B cell (primary cell): ENCODE measurements around the gene ADGRB2. TPM values are rescaled to one million over a fixed set of nuclear protein-coding genes. Genes with fewer than 3 reads are reported as not detected.

Experiments
- ATAC-seq: fragments of 200-7000 bp; cut with Tn5 transposase; one replicate; pipeline ENCODE4 v1.10.0; 2021; ENCODE audit warnings: low read depth, mild to moderate bottlenecking, moderate number of reproducible peaks, moderate library complexity
- CTCF ChIA-PET: fragments of 350-600 bp; sonication (Branson Sonifier 250); formaldehyde crosslinking; loops from one replicate; lab custom pipeline; 2021; ENCODE audit warnings: antibody characterized with exemption, inconsistent platforms; lab: Charles Lee
- POLR2A ChIA-PET: fragments of 350-600 bp; sonication (Branson Sonifier 250); formaldehyde crosslinking; loops from one replicate; lab custom pipeline; 2021; ENCODE audit warnings: antibody characterized with exemption; lab: Charles Lee
- DNase-seq: peaks from one replicate; pipeline ENCODE4 v3.0.0; 2013
- H2AFZ ChIP-seq: 2 replicates; pipeline ENCODE4 v1.6.1; 2012; ENCODE audit warnings: mild to moderate bottlenecking, low read depth, low read length; ENCODE audit not compliant: insufficient read depth, poor library complexity, severe bottlenecking
- H3K27ac ChIP-seq, 2 donors: 1 replicate in 1 of 2; 2 replicates in 1 of 2; pipeline ENCODE4 v1.5.1; 2012 to 2013; ENCODE audit warnings: low read length in 2 of 2, mild to moderate bottlenecking in 2 of 2, moderate library complexity in 1 of 2
- H3K27me3 ChIP-seq, 4 experiments: fragments of 200-600 bp in 1 of 4; sonication (generic) in 1 of 4; replicated peaks in 1 of 4; 1 replicate in 2 of 4; 2 replicates in 2 of 4; pipeline versions ENCODE4 v1.6.1 to v1.7.0; 2013 to 2016; ENCODE audit warnings: low read length in 3 of 4, mild to moderate bottlenecking in 2 of 4, mixed read lengths in 1 of 4, moderate library complexity in 1 of 4; ENCODE audit not compliant: insufficient read depth in 4 of 4, control insufficient read depth in 3 of 4; ENCODE audit errors: control extremely low read depth in 1 of 4
- H3K36me3 ChIP-seq, 2 experiments: replicated peaks in 1 of 2; 1 replicate in 1 of 2; 2 replicates in 1 of 2; pipeline versions ENCODE4 v1.6.1 to v1.7.1; 2013; ENCODE audit warnings: low read length in 1 of 2; ENCODE audit not compliant: insufficient read depth in 2 of 2, control insufficient read depth in 1 of 2; ENCODE audit errors: control extremely low read depth in 1 of 2, extremely low read depth in 1 of 2
- H3K4me1 ChIP-seq, 2 donors: fragments of 200-600 bp in 1 of 2; sonication (generic) in 1 of 2; 1 replicate in 1 of 2; 2 replicates in 1 of 2; pipeline versions ENCODE4 v1.5.1 to v1.6.1; 2013 to 2017; ENCODE audit warnings: low read length in 2 of 2; ENCODE audit not compliant: control insufficient read depth in 2 of 2, insufficient read depth in 2 of 2
- H3K4me2 ChIP-seq: replicated peaks from 2 replicates; pipeline ENCODE3; 2012; ENCODE audit warnings: mild to moderate bottlenecking, low read depth, low read length; ENCODE audit not compliant: poor library complexity, severe bottlenecking
- H3K4me3 ChIP-seq, 5 experiments: fragments of 200-600 bp in 1 of 5; sonication (generic) in 1 of 5; 1 replicate in 3 of 5; 2 replicates in 2 of 5; pipeline versions ENCODE4 v1.5.1 to v1.7.0; 2011 to 2016; ENCODE audit warnings: low read length in 4 of 5, mild to moderate bottlenecking in 4 of 5, low read depth in 2 of 5, control low read depth in 1 of 5, moderate library complexity in 1 of 5; ENCODE audit not compliant: insufficient read depth in 1 of 5; ENCODE audit errors: control extremely low read depth in 1 of 5, extremely low read depth in 1 of 5
- H3K79me2 ChIP-seq: fragments of 200-600 bp; sonication (generic); one replicate; pipeline ENCODE4 v1.6.0; 2016; ENCODE audit warnings: low read length; ENCODE audit not compliant: control insufficient read depth, insufficient read depth
- H3K9ac ChIP-seq: fragments of 200-600 bp; sonication (generic); 2 replicates; pipeline ENCODE4 v1.6.1; 2017; ENCODE audit warnings: mild to moderate bottlenecking, low read length, moderate library complexity
- H3K9me3 ChIP-seq, 3 donors: one replicate each; pipeline versions ENCODE4 v1.6.1 to v1.7.1; 2013; ENCODE audit warnings: low read length in 2 of 3; ENCODE audit not compliant: control insufficient read depth in 2 of 3, insufficient read depth in 1 of 3; ENCODE audit errors: control extremely low read depth in 1 of 3
- H4K20me1 ChIP-seq: 2 replicates; pipeline ENCODE4 v1.6.0; 2012; ENCODE audit warnings: mild to moderate bottlenecking, low read length; ENCODE audit not compliant: insufficient read depth, control insufficient read depth, poor library complexity, severe bottlenecking
- H3K27ac Mint-ChIP-seq: one replicate; pipeline ENCODE4 v1.8.0; 2021; ENCODE audit warnings: mixed read lengths
- H3K27me3 Mint-ChIP-seq: one replicate; pipeline ENCODE4 v1.8.0; 2021; ENCODE audit warnings: mixed read lengths
- H3K4me1 Mint-ChIP-seq: one replicate; pipeline ENCODE4 v1.8.0; 2021; ENCODE audit warnings: mixed read lengths
- H3K4me3 Mint-ChIP-seq: one replicate; pipeline ENCODE4 v1.8.0; 2021; ENCODE audit warnings: mixed read lengths
- H3K9me3 Mint-ChIP-seq: one replicate; pipeline ENCODE4 v1.8.0; 2022; ENCODE audit warnings: mixed read lengths; ENCODE audit not compliant: insufficient read depth
- CTCF ChIP-seq: fragments of 200-600 bp; IDR thresholded peaks from one replicate; pipeline ENCODE4 v1.8.0; 2022; ENCODE audit warnings: antibody characterized with exemption, mild to moderate bottlenecking
- EZH2 ChIP-seq: IDR thresholded peaks from 2 replicates; pipeline ENCODE4 v1.6.1; 2012; ENCODE audit warnings: borderline replicate concordance, low read depth, mild to moderate bottlenecking, moderate library complexity, low read length; ENCODE audit not compliant: insufficient read depth, poor library complexity, severe bottlenecking
- WGBS: methylation state at CpG from one replicate; pipeline ENCODE4 v1.1.5; 2013; ENCODE audit warnings: missing lambda C conversion rate; ENCODE audit not compliant: insufficient coverage; 5-methylcytosine and 5-hydroxymethylcytosine counted together
- intact Hi-C: fragments of 100-400 bp; cut with micrococcal nuclease; formaldehyde crosslinking; loops from one replicate; pipeline ENCODE4 v1.10.0; 2022
- polyA plus RNA-seq: library from polyadenylated mRNA; depleted of rRNA; stranded (reverse); fragments of >200 nt; gene quantifications from 2 replicates; pipeline ENCODE4 v1.2.3, GENCODE V29; 2012
- total RNA-seq, 2 donors: library from RNA; stranded (reverse); fragments of 120-200 nt in 1 of 2; gene quantifications; 1 replicate in 1 of 2; 2 replicates in 1 of 2; pipeline versions ENCODE4 v1.2.3 to v1.2.4, GENCODE V29; 2013 to 2022

ADGRB2 gene
- total and polyA plus RNA-seq, 2 donors (not counting 1 experiment from before 2014, with no cell fraction given), result 1.9 to 2.7 TPM

- POLR2A ChIA-PET, result no interaction called here
- no peaks in the 10 kb centered on the region for H3K36me3 ChIP-seq
Measured at GRCh38 chr1:31803610-31804009, 39.5 kb upstream of the ADGRB2 start.

More at GRCh38 chr1:31803610-31804009, 39.5 kb upstream of the ADGRB2 start:
- Histone ChIP-seq H3K4me3 (no peak overlapping the region), H3K27me3 (peaks cover 0 to 5% (median 0%) of the 10 kb centered on the region in 4 experiments), H3K27ac (no peak overlapping the region), H4K20me1 (no peaks in the 10 kb centered on the region), H3K4me2 (no peak overlapping the region), H2AFZ (no peak overlapping the region), H3K79me2 (no peaks in the 10 kb centered on the region), H3K4me1 (peaks cover 9% of the 10 kb centered on the region in 2 donors), H3K9me3 (no peaks in the 10 kb centered on the region), H3K9ac (no peak overlapping the region)
- TF ChIP-seq EZH2, result no peak
- TF ChIP-seq CTCF, result no peak
- intact Hi-C loops, result no loop called here
- no peak overlapping the region for H3K4me3 Mint-ChIP-seq
- no peak overlapping the region for H3K27ac Mint-ChIP-seq
- CTCF ChIA-PET, result interaction anchor here (0.8 kb wide), 1 partner anchor 160 kb away, joined by 4 read pairs; no protein-coding TSS in a partner anchor
- no peak for ATAC-seq
- WGBS, result no CpG with 5 or more reads among the region's 2 CpGs
- DNase-seq, result no peak
- H3K9me3 Mint-ChIP-seq, result no peaks in the 10 kb centered on the region
- H3K4me1 Mint-ChIP-seq, result peaks cover 14% of the 10 kb centered on the region
- H3K27me3 Mint-ChIP-seq, result no peaks in the 10 kb centered on the region
